Mesenchymal stem cell (in vitro differentiated cells and primary cell): ENCODE results near the gene SCYL3.

Experiments used
- DNase-seq: peaks from one replicate; pipeline ENCODE4 v3.0.0-alpha.2; 2013
- H2AFZ ChIP-seq: one replicate; pipeline ENCODE4 v1.6.1; 2013; ENCODE audit warnings: low read depth, mild to moderate bottlenecking, control low read depth, inconsistent platforms, low read length, moderate library complexity
- H2AK5ac ChIP-seq: 2 replicates; pipeline ENCODE4 v1.6.1; 2013; ENCODE audit warnings: low read length, moderate library complexity, mild to moderate bottlenecking, inconsistent platforms; ENCODE audit not compliant: severe bottlenecking
- H2BK120ac ChIP-seq: one replicate; pipeline ENCODE4 v1.6.1; 2013; ENCODE audit warnings: low read depth, mild to moderate bottlenecking, inconsistent platforms, low read length, moderate library complexity
- H2BK12ac ChIP-seq, 2 experiments: one replicate each; pipeline ENCODE4 v1.6.1; 2013; ENCODE audit warnings: inconsistent platforms in 2 of 2, low read length in 2 of 2, mild to moderate bottlenecking in 2 of 2, moderate library complexity in 2 of 2, control low read depth in 1 of 2
- H2BK15ac ChIP-seq: one replicate; pipeline ENCODE4 v1.6.1; 2013; ENCODE audit warnings: mild to moderate bottlenecking, low read depth, inconsistent platforms; ENCODE audit not compliant: poor library complexity, severe bottlenecking
- H2BK5ac ChIP-seq: 2 replicates; pipeline ENCODE4 v1.6.1; 2013; ENCODE audit warnings: low read depth, mild to moderate bottlenecking, low read length, control low read depth, inconsistent platforms; ENCODE audit not compliant: poor library complexity, severe bottlenecking
- H3K14ac ChIP-seq, 2 experiments: one replicate each; pipeline ENCODE4 v1.6.1; 2013; ENCODE audit warnings: inconsistent platforms in 2 of 2, low read length in 2 of 2, control low read depth in 1 of 2, mild to moderate bottlenecking in 1 of 2, moderate library complexity in 1 of 2
- H3K18ac ChIP-seq, 2 experiments: one replicate each; pipeline ENCODE4 v1.6.1; 2013; ENCODE audit warnings: inconsistent platforms in 2 of 2, low read length in 2 of 2, control low read depth in 1 of 2, low read depth in 1 of 2, mild to moderate bottlenecking in 1 of 2
- H3K23ac ChIP-seq, 2 experiments: one replicate each; pipeline ENCODE4 v1.6.1; 2013; ENCODE audit warnings: inconsistent platforms in 2 of 2, low read length in 2 of 2, mild to moderate bottlenecking in 2 of 2, moderate library complexity in 2 of 2, control low read depth in 1 of 2
- H3K27ac ChIP-seq: 2 replicates; pipeline ENCODE4 v1.5.1; 2013; ENCODE audit warnings: mild to moderate bottlenecking, moderate library complexity, low read length, control low read depth, inconsistent platforms; ENCODE audit not compliant: poor library complexity, severe bottlenecking
- H3K27me3 ChIP-seq, 2 experiments: 2 replicates each; pipeline versions ENCODE4 v1.6.1 to v1.7.0; 2013; ENCODE audit warnings: low read length in 2 of 2, mild to moderate bottlenecking in 2 of 2, moderate library complexity in 2 of 2, control low read depth in 1 of 2, inconsistent platforms in 1 of 2; ENCODE audit not compliant: control insufficient read depth in 1 of 2, insufficient read depth in 1 of 2
- H3K36me3 ChIP-seq, 2 experiments: 2 replicates each; pipeline versions ENCODE4 v1.6.1 to v1.7.0; 2013; ENCODE audit warnings: low read length in 2 of 2, control low read depth in 1 of 2, inconsistent platforms in 1 of 2, low read depth in 1 of 2, mild to moderate bottlenecking in 1 of 2; ENCODE audit not compliant: insufficient read depth in 2 of 2, control insufficient read depth in 1 of 2
- H3K4ac ChIP-seq, 2 experiments: one replicate each; pipeline ENCODE4 v1.6.1; 2013; ENCODE audit warnings: inconsistent platforms in 2 of 2, low read length in 2 of 2, mild to moderate bottlenecking in 2 of 2, moderate library complexity in 2 of 2, control low read depth in 1 of 2, low read depth in 1 of 2
- H3K4me1 ChIP-seq: 2 replicates; pipeline ENCODE4 v1.6.1; 2013; ENCODE audit warnings: low read depth, low read length, control low read depth; ENCODE audit not compliant: control insufficient read depth, insufficient read depth
- H3K4me2 ChIP-seq: 2 replicates; pipeline ENCODE4 v1.6.1; 2013; ENCODE audit warnings: low read length, mild to moderate bottlenecking, inconsistent platforms; ENCODE audit not compliant: poor library complexity, severe bottlenecking
- H3K4me3 ChIP-seq, 2 experiments: 2 replicates each; pipeline versions ENCODE4 v1.5.1 to v1.7.0; 2013; ENCODE audit warnings: low read length in 2 of 2, mild to moderate bottlenecking in 2 of 2, control low read depth in 1 of 2, low read depth in 1 of 2; ENCODE audit not compliant: insufficient read depth in 1 of 2
- H3K79me1 ChIP-seq: replicated peaks from 2 replicates; pipeline ENCODE4 v1.6.1; 2013; ENCODE audit warnings: mild to moderate bottlenecking, control low read depth, low read length, inconsistent platforms; ENCODE audit not compliant: poor library complexity, severe bottlenecking
- H3K9ac ChIP-seq: 2 replicates; pipeline ENCODE4 v1.7.0; 2013; ENCODE audit warnings: mild to moderate bottlenecking, low read length, moderate library complexity
- H3K9me3 ChIP-seq: 2 replicates; pipeline ENCODE4 v1.7.0; 2013; ENCODE audit warnings: mild to moderate bottlenecking, low read length; ENCODE audit not compliant: control insufficient read depth
- H4K8ac ChIP-seq: one replicate; pipeline ENCODE4 v1.6.1; 2013; ENCODE audit warnings: inconsistent platforms, mild to moderate bottlenecking, low read length, moderate library complexity
- H4K91ac ChIP-seq: one replicate; pipeline ENCODE4 v1.6.1; 2013; ENCODE audit warnings: mild to moderate bottlenecking, low read length, inconsistent platforms
- WGBS: methylation state at CpG from one replicate; pipeline ENCODE4 v1.1.7; 2013; ENCODE audit warnings: mixed read lengths; 5-methylcytosine and 5-hydroxymethylcytosine counted together

SCYL3 gene

GRCh38 chr1:169885207-169885606 lies 8.5 kb downstream of the SCYL3 start:
- Histone ChIP-seq H3K9me3 (no peaks in the 10 kb centered on the region), H3K18ac (no peak overlapping the region), H3K4me1 (peaks cover 2% of the 10 kb centered on the region), H3K27ac (no peak overlapping the region), H3K9ac (no peak overlapping the region), H3K4me2 (no peak overlapping the region), H4K91ac (no peak overlapping the region), H3K23ac (no peak overlapping the region), H3K14ac (no peak overlapping the region), H3K4ac (no peak overlapping the region), H4K8ac (no peak overlapping the region), H2BK12ac (no peak overlapping the region), H2AK5ac (no peak overlapping the region), H2BK120ac (no peak overlapping the region), H2AFZ (no peak overlapping the region), H3K36me3 (peaks cover 25 to 55% of the 10 kb centered on the region in 2 experiments), H3K4me3 (no peak overlapping the region), H2BK5ac (no peak overlapping the region), H2BK15ac (no peak overlapping the region), H3K79me1 (peaks cover 21% of the 10 kb centered on the region), H3K27me3 (no peaks in the 10 kb centered on the region)
- 100% methylated on average over 1 of the region's 2 CpGs for WGBS
- DNase-seq, result no peak

GRCh38 chr1:169884634-169885033 lies 9.1 kb downstream of the SCYL3 start:
- no peak overlapping the region for H2AFZ ChIP-seq
- peaks cover 21% of the 10 kb centered on the region for H3K79me1 ChIP-seq
- H2BK12ac ChIP-seq, result no peak overlapping the region
- no peak overlapping the region for H2BK120ac ChIP-seq
- H3K4ac ChIP-seq, result no peak overlapping the region
- DNase-seq, result no peak
- no peak overlapping the region for H4K91ac ChIP-seq
- H2AK5ac ChIP-seq, result no peak overlapping the region
- H2BK15ac ChIP-seq, result no peak overlapping the region
- no peak overlapping the region for H3K9ac ChIP-seq
- no peak overlapping the region for H3K4me2 ChIP-seq
- no peaks in the 10 kb centered on the region for H3K9me3 ChIP-seq
- peaks cover 2% of the 10 kb centered on the region for H3K4me1 ChIP-seq
- H3K4me3 ChIP-seq, result no peak overlapping the region
- H3K36me3 ChIP-seq, result peaks cover 25 to 53% of the 10 kb centered on the region in 2 experiments
- no peak overlapping the region for H3K14ac ChIP-seq
- H3K23ac ChIP-seq, result no peak overlapping the region
- no peaks in the 10 kb centered on the region for H3K27me3 ChIP-seq
- H4K8ac ChIP-seq, result no peak overlapping the region
- H2BK5ac ChIP-seq, result no peak overlapping the region
- no peak overlapping the region for H3K18ac ChIP-seq
- no peak overlapping the region for H3K27ac ChIP-seq

- no peak overlapping the region for H3K27ac ChIP-seq
- H2BK120ac ChIP-seq, result no peak overlapping the region
- H2AK5ac ChIP-seq, result no peak overlapping the region
- H3K4me2 ChIP-seq, result no peak overlapping the region
- no peak overlapping the region for H3K23ac ChIP-seq
- no peak overlapping the region for H3K9ac ChIP-seq
- no peak overlapping the region for H4K91ac ChIP-seq
- H3K27me3 ChIP-seq, result no peaks in the 10 kb centered on the region
- H3K4me1 ChIP-seq, result peaks cover 2% of the 10 kb centered on the region
- H3K4me3 ChIP-seq, result no peak overlapping the region
- DNase-seq, result no peak
- H2BK5ac ChIP-seq, result no peak overlapping the region
- no peak overlapping the region for H3K14ac ChIP-seq
- no peaks in the 10 kb centered on the region for H3K9me3 ChIP-seq
- H2BK15ac ChIP-seq, result no peak overlapping the region
- H2BK12ac ChIP-seq, result no peak overlapping the region
- H4K8ac ChIP-seq, result no peak overlapping the region
- 95% methylated on average over 20 of the region's 20 CpGs for WGBS
- H2AFZ ChIP-seq, result no peak overlapping the region
- H3K4ac ChIP-seq, result no peak overlapping the region
- peaks cover 27 to 58% of the 10 kb centered on the region in 2 experiments for H3K36me3 ChIP-seq
- H3K79me1 ChIP-seq, result peaks cover 26% of the 10 kb centered on the region
- no peak overlapping the region for H3K18ac ChIP-seq
Measured at GRCh38 chr1:169882039-169882511, 11.6 kb downstream of the SCYL3 start.

GRCh38 chr1:169879034-169879840 lies 14.5 kb downstream of the SCYL3 start:
- H3K79me1 ChIP-seq, result peaks cover 23% of the 10 kb centered on the region

More at GRCh38 chr1:169879034-169879840, 14.5 kb downstream of the SCYL3 start:
- H3K14ac ChIP-seq, result no peak overlapping the region
- no peaks in the 10 kb centered on the region for H3K9me3 ChIP-seq
- no peak overlapping the region for H2BK15ac ChIP-seq
- no peak overlapping the region for H2AK5ac ChIP-seq
- no peaks in the 10 kb centered on the region for H3K27me3 ChIP-seq
- DNase-seq, result peak; percentile 33
- H2BK12ac ChIP-seq, result no peak overlapping the region
- H3K23ac ChIP-seq, result no peak overlapping the region
- no peak overlapping the region for H2BK120ac ChIP-seq
- no peak overlapping the region for H4K8ac ChIP-seq
- H2BK5ac ChIP-seq, result no peak overlapping the region
- no peak overlapping the region for H3K4me2 ChIP-seq
- H2AFZ ChIP-seq, result no peak overlapping the region
- H4K91ac ChIP-seq, result no peak overlapping the region
- H3K9ac ChIP-seq, result no peak overlapping the region
- H3K18ac ChIP-seq, result no peak overlapping the region
- H3K36me3 ChIP-seq, result peaks cover 22 to 62% of the 10 kb centered on the region in 2 experiments
- H3K4me3 ChIP-seq, result no peak overlapping the region
- H3K4me1 ChIP-seq, result no peaks in the 10 kb centered on the region
- 64% methylated on average over 2 of the region's 4 CpGs for WGBS
- no peak overlapping the region for H3K27ac ChIP-seq
- no peak overlapping the region for H3K4ac ChIP-seq
